A673 (cell line): ENCODE data around the gene ZGLP1. TPM values are rescaled to one million over a fixed set of nuclear protein-coding genes. Genes with fewer than 3 reads are reported as not detected.

Experiments used
- BruUV-seq: library from RNA; stranded (reverse); fragments of 400-500 nt; replicated peaks from 2 replicates; lab custom pipeline; 2021; lab: Mats Ljungman, UMichigan
- CTCF ChIA-PET: fragments of 300-600 bp; sonication (Branson Sonifier 250); formaldehyde crosslinking; loops from one replicate; lab custom pipeline; 2022; ENCODE audit warnings: antibody characterized with exemption; lab: Charles Lee
- POLR2A ChIA-PET: fragments of 300-600 bp; sonication (Branson Sonifier 250); formaldehyde crosslinking; loops from one replicate; lab custom pipeline; 2022; ENCODE audit warnings: antibody characterized with exemption; ENCODE audit not compliant: low non-redundant PET; lab: Charles Lee
- DNase-seq: peaks from one replicate; pipeline ENCODE4 v3.0.0-alpha.2; 2015; ENCODE audit warnings: low spot score
- H3K27ac ChIP-seq: fragments of 200-600 bp; sonication (generic); 2 replicates; pipeline ENCODE4 v1.5.1; 2016; ENCODE audit warnings: mixed run types, low read depth, mild to moderate bottlenecking, mixed read lengths, antibody characterized with exemption, low read length; ENCODE audit not compliant: poor library complexity, severe bottlenecking
- H3K27me3 ChIP-seq: fragments of 200-600 bp; sonication (generic); replicated peaks from 2 replicates; pipeline ENCODE4 v1.6.1; 2017; ENCODE audit warnings: mixed run types, low read depth, mild to moderate bottlenecking, mixed read lengths, antibody characterized with exemption, low read length; ENCODE audit not compliant: insufficient read depth, poor library complexity
- H3K36me3 ChIP-seq: fragments of 200-600 bp; sonication (generic); 2 replicates; pipeline ENCODE4 v1.6.1; 2016; ENCODE audit warnings: mixed run types, mild to moderate bottlenecking, mixed read lengths, antibody characterized with exemption, low read length; ENCODE audit not compliant: insufficient read depth, poor library complexity, severe bottlenecking
- H3K4me1 ChIP-seq: fragments of 200-600 bp; sonication (generic); 2 replicates; pipeline ENCODE4 v1.6.1; 2017; ENCODE audit warnings: mixed run types, mild to moderate bottlenecking, mixed read lengths, antibody characterized with exemption, low read length; ENCODE audit not compliant: insufficient read depth, poor library complexity, severe bottlenecking
- H3K4me3 ChIP-seq: fragments of 200-600 bp; sonication (generic); 2 replicates; pipeline ENCODE4 v1.5.1; 2016; ENCODE audit warnings: low read depth, mixed run types, mild to moderate bottlenecking, mixed read lengths, low read length; ENCODE audit not compliant: poor library complexity, severe bottlenecking
- H3K9me3 ChIP-seq: fragments of 200-600 bp; sonication (generic); 2 replicates; pipeline ENCODE4 v1.6.1; 2016; ENCODE audit warnings: mixed run types, low read depth, mild to moderate bottlenecking, mixed read lengths, antibody characterized with exemption, low read length; ENCODE audit not compliant: poor library complexity, severe bottlenecking
- CTCF ChIP-seq: fragments of 300-800, 200-600 bp; sonication (generic); conservative IDR thresholded peaks from 2 replicates; pipeline ENCODE4 v1.5.1; 2017; ENCODE audit warnings: low read depth, mild to moderate bottlenecking, antibody characterized with exemption, low read length, moderate library complexity, mixed read lengths
- EZH2 ChIP-seq: fragments of 200-600 bp; sonication (generic); IDR thresholded peaks from 2 replicates; pipeline ENCODE4 v1.6.1; 2017; ENCODE audit warnings: borderline replicate concordance, low read depth, mild to moderate bottlenecking, mixed read lengths, antibody characterized with exemption, low read length; ENCODE audit not compliant: poor library complexity, severe bottlenecking
- intact Hi-C: fragments of 100-400 bp; cut with micrococcal nuclease; formaldehyde crosslinking; loops from one replicate; pipeline ENCODE4 v1.10.0; 2022; ENCODE audit not compliant: unreplicated experiment
- total RNA-seq: library from RNA; stranded (reverse); gene quantifications from 2 replicates; pipeline ENCODE4 v1.2.3, GENCODE V29; 2021

ZGLP1 gene
- total RNA-seq, 1 experiment from 2014 or later: 7.2 TPM

GRCh38 chr19:10295305-10295846, 14.2 kb downstream of the ZGLP1 start:
- no peak for DNase-seq
- Histone ChIP-seq H3K9me3 (no peaks in the 10 kb centered on the region), H3K27ac (no peak overlapping the region), H3K4me1 (peaks cover 29% of the 10 kb centered on the region), H3K36me3 (no peaks in the 10 kb centered on the region), H3K4me3 (peak overlapping the region; percentile 12), H3K27me3 (peaks cover 38% of the 10 kb centered on the region)
- CTCF ChIA-PET: no interaction called here
- TF ChIP-seq EZH2 (no peak), CTCF (no peak)
- BruUV-seq: no TSS peak
- POLR2A ChIA-PET: no interaction called here
- intact Hi-C loops: no loop called here

DNA sequence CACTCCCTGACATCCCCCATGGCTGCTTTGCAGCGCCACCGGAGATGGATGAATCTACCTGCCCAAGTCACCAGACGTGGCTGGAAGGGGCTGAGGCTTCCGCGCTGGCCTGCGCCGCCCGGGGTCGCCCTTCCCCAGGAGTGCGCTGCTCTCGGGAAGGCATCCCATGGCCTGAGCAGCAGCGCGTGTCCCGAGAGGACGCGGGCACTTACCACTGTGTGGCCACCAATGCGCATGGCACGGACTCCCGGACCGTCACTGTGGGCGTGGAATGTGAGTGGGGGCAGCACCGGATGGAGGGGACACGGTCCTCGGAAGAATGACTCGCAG, 15.3 kb downstream of the ZGLP1 start:
- peak; percentile 26; the same call in 1 of the 2 replicates for TF ChIP-seq CTCF
- no peak for TF ChIP-seq EZH2
- intact Hi-C loops: no loop called here
- DNase-seq: no peak
- no peak overlapping the region for H3K27ac ChIP-seq
- POLR2A ChIA-PET: no interaction called here
- H3K4me3 ChIP-seq: no peak overlapping the region
- CTCF ChIA-PET: no interaction called here
- peaks cover 36% of the 10 kb centered on the region for H3K4me1 ChIP-seq
- H3K36me3 ChIP-seq: no peaks in the 10 kb centered on the region
- BruUV-seq: no TSS peak
- no peaks in the 10 kb centered on the region for H3K9me3 ChIP-seq
- peaks cover 38% of the 10 kb centered on the region for H3K27me3 ChIP-seq

GRCh38 chr19:10293637-10294367, 15.8 kb downstream of the ZGLP1 start:
- H3K27me3 ChIP-seq: peaks cover 38% of the 10 kb centered on the region
- ChIA-PET POLR2A (interaction anchor here (0.6 kb wide), 1 partner anchor 12 kb away, joined by 6 read pairs; no protein-coding TSS in a partner anchor), CTCF (no interaction called here)
- BruUV-seq: no TSS peak
- H3K4me3 ChIP-seq: no peak overlapping the region
- no peak overlapping the region for H3K27ac ChIP-seq
- intact Hi-C loops: no loop called here
- no peak for TF ChIP-seq EZH2
- no peak for TF ChIP-seq CTCF
- H3K4me1 ChIP-seq: peaks cover 41% of the 10 kb centered on the region
- no peak for DNase-seq
- no peaks in the 10 kb centered on the region for H3K36me3 ChIP-seq
- H3K9me3 ChIP-seq: no peaks in the 10 kb centered on the region
